ENCODE measurements around the gene RASAL3. TPM values are rescaled to one million over a fixed set of nuclear protein-coding genes. Genes with fewer than 3 reads are reported as not detected.

RASAL3 gene
- total RNA-seq, 1 donor from 2014 or later, result not detected

- Mint-ChIP-seq H3K4me1 (ENCODE audit: low read depth) (peaks cover 8% of the 10 kb centered on the region), H3K4me3 (ENCODE audit: low read depth) (no peak overlapping the region), H3K9me3 (ENCODE audit: low read depth) (no peaks in the 10 kb centered on the region), H3K36me3 (ENCODE audit: insufficient read depth) (peaks cover 5% of the 10 kb centered on the region), H3K27me3 (no peaks in the 10 kb centered on the region), H3K27ac (no peak overlapping the region)
- DNase-seq (ENCODE audit: low spot score, unreplicated experiment), result no peak
- TF ChIP-seq CTCF (IDR thresholded peaks at IDR 0.05; ENCODE audit: unreplicated experiment), result no peak
These were observed 18.5 kb downstream of the RASAL3 start for GRCh38 chr19:15445807-15446376.

- DNase-seq (ENCODE audit: low spot score, unreplicated experiment), result no peak
- H3K27me3 Mint-ChIP-seq, result no peaks in the 10 kb centered on the region
- H3K27ac Mint-ChIP-seq, result no peak overlapping the region
- H3K36me3 Mint-ChIP-seq (ENCODE audit: insufficient read depth), result peaks cover 5% of the 10 kb centered on the region
- H3K9me3 Mint-ChIP-seq (ENCODE audit: low read depth), result no peaks in the 10 kb centered on the region
- peaks cover 6% of the 10 kb centered on the region for H3K4me1 Mint-ChIP-seq (ENCODE audit: low read depth)
- no peak for TF ChIP-seq CTCF (IDR thresholded peaks at IDR 0.05; ENCODE audit: unreplicated experiment)
- H3K4me3 Mint-ChIP-seq (ENCODE audit: low read depth), result no peak overlapping the region
These were observed 19.1 kb downstream of the RASAL3 start for GRCh38 chr19:15445227-15445605.

- no peak overlapping the region for H3K4me3 Mint-ChIP-seq (ENCODE audit: low read depth)
- peaks cover 6% of the 10 kb centered on the region for H3K4me1 Mint-ChIP-seq (ENCODE audit: low read depth)
- H3K27ac Mint-ChIP-seq, result no peak overlapping the region
- no peaks in the 10 kb centered on the region for H3K27me3 Mint-ChIP-seq
- no peak for TF ChIP-seq CTCF (IDR thresholded peaks at IDR 0.05; ENCODE audit: unreplicated experiment)
- no peaks in the 10 kb centered on the region for H3K9me3 Mint-ChIP-seq (ENCODE audit: low read depth)
- DNase-seq (ENCODE audit: low spot score, unreplicated experiment), result no peak
- H3K36me3 Mint-ChIP-seq (ENCODE audit: insufficient read depth), result peaks cover 5% of the 10 kb centered on the region
These were observed 19.7 kb downstream of the RASAL3 start for GRCh38 chr19:15444505-15445226.

GRCh38 chr19:15443838-15444237, 20.5 kb downstream of the RASAL3 start:
- Mint-ChIP-seq H3K27me3 (no peaks in the 10 kb centered on the region), H3K36me3 (ENCODE audit: insufficient read depth) (peaks cover 5% of the 10 kb centered on the region), H3K9me3 (ENCODE audit: low read depth) (no peaks in the 10 kb centered on the region), H3K4me3 (ENCODE audit: low read depth) (no peak overlapping the region), H3K4me1 (ENCODE audit: low read depth) (peaks cover 5% of the 10 kb centered on the region), H3K27ac (no peak overlapping the region)
- TF ChIP-seq CTCF (IDR thresholded peaks at IDR 0.05; ENCODE audit: unreplicated experiment), result no peak
- DNase-seq (ENCODE audit: low spot score, unreplicated experiment), result no peak

- Mint-ChIP-seq H3K4me1 (ENCODE audit: low read depth) (no peaks in the 10 kb centered on the region), H3K9me3 (ENCODE audit: low read depth) (no peaks in the 10 kb centered on the region), H3K27me3 (no peaks in the 10 kb centered on the region), H3K4me3 (ENCODE audit: low read depth) (no peak overlapping the region), H3K27ac (no peak overlapping the region), H3K36me3 (ENCODE audit: insufficient read depth) (peaks cover 3% of the 10 kb centered on the region)
- no peak for DNase-seq (ENCODE audit: low spot score, unreplicated experiment)
- no peak for TF ChIP-seq CTCF (IDR thresholded peaks at IDR 0.05; ENCODE audit: unreplicated experiment)
These were observed 21.0 kb downstream of the RASAL3 start for GRCh38 chr19:15443325-15443724.

Data from progenitor cell of endocrine pancreas (in vitro differentiated cells).